ENCODE data around the gene NCKAP5. TPM values are rescaled to one million over a fixed set of nuclear protein-coding genes. Genes with fewer than 3 reads are reported as not detected.

Gene NCKAP5
- total RNA-seq, 3 donors from 2014 or later, result 1.9 to 6.3 (median 2.3) TPM

GRCh38 chr2:133293544-133294353, 274.5 kb downstream of the NCKAP5 start:
- intact Hi-C loops (cut with DNase I, micrococcal nuclease), result no loop called here
- TF ChIP-seq CTCF (IDR thresholded peaks at IDR 0.05), result no peak
- no peak overlapping the region for H3K4me3 ChIP-seq
- H3K36me3 ChIP-seq (ENCODE audit: low read depth), result no peaks in the 10 kb centered on the region
- H3K4me1 ChIP-seq (ENCODE audit: low read depth), result no peaks in the 10 kb centered on the region
- no peak for DNase-seq
- ATAC-seq, result no peak
- no peaks in the 10 kb centered on the region for H3K9me3 ChIP-seq

DNA sequence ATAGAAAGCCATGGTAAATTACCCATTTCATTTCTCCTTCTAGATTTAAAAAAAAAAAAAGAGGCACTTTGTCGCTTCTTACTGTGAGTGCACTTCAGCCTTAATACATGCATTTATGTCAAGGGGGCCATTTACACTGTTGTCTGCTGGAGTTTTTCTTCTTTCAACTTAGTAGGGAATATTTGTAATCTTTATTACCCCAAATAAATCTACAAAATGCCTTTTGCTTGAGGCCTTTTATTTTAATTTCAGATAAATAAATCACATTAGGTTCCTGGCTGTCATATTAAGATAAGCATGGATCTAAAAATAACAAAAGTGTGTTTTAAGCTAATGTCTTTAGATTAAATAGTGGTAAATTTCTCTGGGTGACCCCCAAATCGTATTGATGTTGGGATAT, 276.0 kb downstream of the NCKAP5 start:
- no peaks in the 10 kb centered on the region for H3K9me3 ChIP-seq
- no peak for DNase-seq
- intact Hi-C loops (cut with DNase I, micrococcal nuclease), result no loop called here
- H3K4me3 ChIP-seq, result no peak overlapping the region
- no peaks in the 10 kb centered on the region for H3K36me3 ChIP-seq (ENCODE audit: low read depth)
- TF ChIP-seq CTCF (IDR thresholded peaks at IDR 0.05), result no peak
- no peaks in the 10 kb centered on the region for H3K4me1 ChIP-seq (ENCODE audit: low read depth)
- ATAC-seq, result no peak

GRCh38 chr2:133287709-133288108, 280.6 kb downstream of the NCKAP5 start:
- DNase-seq (no peak), ATAC-seq (no peak)
- no peaks in the 10 kb centered on the region for H3K4me1 ChIP-seq (ENCODE audit: low read depth)

DNA sequence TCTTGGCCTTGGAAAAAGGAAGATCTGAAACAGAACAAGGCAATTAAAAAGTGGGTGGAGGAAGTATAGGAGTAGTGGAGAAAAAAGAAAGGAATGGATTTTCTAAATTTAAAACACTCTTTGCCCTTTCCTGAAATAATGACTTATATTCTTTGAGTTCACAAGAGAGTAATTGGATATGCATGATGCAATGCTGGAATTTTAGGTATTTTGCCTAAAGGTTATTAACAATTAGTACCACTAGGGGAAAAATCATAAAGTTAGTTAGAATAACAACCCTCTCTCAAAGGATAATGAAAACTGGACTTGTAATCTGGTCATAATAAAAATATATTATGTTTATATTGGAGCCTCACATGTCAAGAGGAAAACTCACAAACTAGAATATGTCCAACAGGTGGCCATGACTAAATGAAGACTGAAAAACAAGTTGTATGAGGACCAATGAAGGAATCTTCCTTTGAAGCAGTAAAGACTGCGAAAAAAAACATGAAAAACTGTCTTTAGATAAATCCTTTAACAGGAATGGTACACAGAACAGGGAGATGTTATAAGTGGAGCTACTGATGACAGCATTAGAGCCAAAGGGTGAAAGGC, 281.8 kb downstream of the NCKAP5 start:
- TF ChIP-seq CTCF (IDR thresholded peaks at IDR 0.05), result no peak
- intact Hi-C loops (cut with DNase I, micrococcal nuclease), result no loop called here
- H3K4me3 ChIP-seq, result no peak overlapping the region
- H3K9me3 ChIP-seq, result no peaks in the 10 kb centered on the region
- no peak for DNase-seq
- H3K4me1 ChIP-seq (ENCODE audit: low read depth), result no peaks in the 10 kb centered on the region
- no peak for ATAC-seq
- no peaks in the 10 kb centered on the region for H3K36me3 ChIP-seq (ENCODE audit: low read depth)

More at GRCh38 chr2:133287709-133288108, 280.6 kb downstream of the NCKAP5 start:
- TF ChIP-seq CTCF (IDR thresholded peaks at IDR 0.05), result no peak
- Histone ChIP-seq H3K36me3 (ENCODE audit: low read depth) (no peaks in the 10 kb centered on the region), H3K9me3 (no peaks in the 10 kb centered on the region), H3K4me3 (no peak overlapping the region)
- intact Hi-C loops (cut with DNase I, micrococcal nuclease), result no loop called here

GRCh38 chr2:133273031-133273430, 295.2 kb downstream of the NCKAP5 start:
- no peak for TF ChIP-seq CTCF (IDR thresholded peaks at IDR 0.05)
- H3K9me3 ChIP-seq, result no peaks in the 10 kb centered on the region
- no peak overlapping the region for H3K4me3 ChIP-seq
- intact Hi-C loops (cut with DNase I, micrococcal nuclease), result no loop called here
- no peaks in the 10 kb centered on the region for H3K36me3 ChIP-seq (ENCODE audit: low read depth)
- no peak for DNase-seq
- ATAC-seq, result no peak
- no peaks in the 10 kb centered on the region for H3K4me1 ChIP-seq (ENCODE audit: low read depth)
